Suprapubic skin (tissue), 4 donors: ENCODE data around the gene ZNF441. TPM values are rescaled to one million over a fixed set of nuclear protein-coding genes. Genes with fewer than 3 reads are reported as not detected.

Source experiments
- DNase-seq, 2 donors: peaks; one replicate each; pipeline ENCODE4 v3.0.0-alpha.2; 2019; ENCODE audit warnings: low spot score in 2 of 2
- H3K27ac ChIP-seq: fragments of 200-600 bp; sonication (generic); one replicate; pipeline ENCODE4 v1.5.1; 2019
- H3K27me3 ChIP-seq: fragments of 200-600 bp; sonication (generic); one replicate; pipeline ENCODE4 v1.5.1; 2019
- H3K36me3 ChIP-seq: fragments of 200-600 bp; sonication (generic); one replicate; pipeline ENCODE4 v1.5.1; 2019
- H3K4me1 ChIP-seq: fragments of 200-600 bp; sonication (generic); one replicate; pipeline ENCODE4 v1.5.1; 2019
- H3K4me3 ChIP-seq: fragments of 200-600 bp; sonication (generic); one replicate; pipeline ENCODE4 v1.5.1; 2019; ENCODE audit warnings: mild to moderate bottlenecking
- H3K9me3 ChIP-seq: fragments of 200-600 bp; sonication (generic); one replicate; pipeline ENCODE4 v1.5.1; 2019
- EP300 ChIP-seq: sonication (generic); formaldehyde crosslinking; IDR thresholded peaks from one replicate; pipeline ENCODE4 v1.6.1; 2017; ENCODE audit warnings: antibody characterized with exemption
- POLR2A ChIP-seq, 2 donors: fragments of 450-650 bp; IDR thresholded peaks; one replicate each; pipeline ENCODE4 v1.6.1; 2017; ENCODE audit warnings: antibody characterized with exemption in 2 of 2, mild to moderate bottlenecking in 2 of 2, moderate library complexity in 2 of 2
- POLR2AphosphoS5 ChIP-seq, 3 donors: sonication (generic); formaldehyde crosslinking; IDR thresholded peaks; one replicate each; pipeline ENCODE4 v1.6.1; 2017; ENCODE audit warnings: antibody characterized with exemption in 3 of 3
- WGBS: methylation state at CpG from one replicate; pipeline ENCODE4 v1.1.5; 2018; 5-methylcytosine and 5-hydroxymethylcytosine counted together
- total RNA-seq, 4 donors: library from RNA; depleted of rRNA; stranded (reverse); fragments of >200 nt; gene quantifications; one replicate each; pipeline ENCODE4 v1.1.0, GENCODE V29; 2016
- TF ChIP-seq, protein P1 (sequence below), 2 donors: fragments of 200-600 bp in 1 of 2; fragments of 450-650 bp in 1 of 2; sonication (generic) in 1 of 2; IDR thresholded peaks; one replicate each; pipeline ENCODE4 v1.5.1; 2016 to 2019; ENCODE audit warnings: antibody characterized with exemption in 2 of 2, mild to moderate bottlenecking in 1 of 2, moderate library complexity in 1 of 2

Gene ZNF441
- total RNA-seq, result 1 to 10 TPM; 1.7 to 7.5 (median 3.9) TPM

DNA sequence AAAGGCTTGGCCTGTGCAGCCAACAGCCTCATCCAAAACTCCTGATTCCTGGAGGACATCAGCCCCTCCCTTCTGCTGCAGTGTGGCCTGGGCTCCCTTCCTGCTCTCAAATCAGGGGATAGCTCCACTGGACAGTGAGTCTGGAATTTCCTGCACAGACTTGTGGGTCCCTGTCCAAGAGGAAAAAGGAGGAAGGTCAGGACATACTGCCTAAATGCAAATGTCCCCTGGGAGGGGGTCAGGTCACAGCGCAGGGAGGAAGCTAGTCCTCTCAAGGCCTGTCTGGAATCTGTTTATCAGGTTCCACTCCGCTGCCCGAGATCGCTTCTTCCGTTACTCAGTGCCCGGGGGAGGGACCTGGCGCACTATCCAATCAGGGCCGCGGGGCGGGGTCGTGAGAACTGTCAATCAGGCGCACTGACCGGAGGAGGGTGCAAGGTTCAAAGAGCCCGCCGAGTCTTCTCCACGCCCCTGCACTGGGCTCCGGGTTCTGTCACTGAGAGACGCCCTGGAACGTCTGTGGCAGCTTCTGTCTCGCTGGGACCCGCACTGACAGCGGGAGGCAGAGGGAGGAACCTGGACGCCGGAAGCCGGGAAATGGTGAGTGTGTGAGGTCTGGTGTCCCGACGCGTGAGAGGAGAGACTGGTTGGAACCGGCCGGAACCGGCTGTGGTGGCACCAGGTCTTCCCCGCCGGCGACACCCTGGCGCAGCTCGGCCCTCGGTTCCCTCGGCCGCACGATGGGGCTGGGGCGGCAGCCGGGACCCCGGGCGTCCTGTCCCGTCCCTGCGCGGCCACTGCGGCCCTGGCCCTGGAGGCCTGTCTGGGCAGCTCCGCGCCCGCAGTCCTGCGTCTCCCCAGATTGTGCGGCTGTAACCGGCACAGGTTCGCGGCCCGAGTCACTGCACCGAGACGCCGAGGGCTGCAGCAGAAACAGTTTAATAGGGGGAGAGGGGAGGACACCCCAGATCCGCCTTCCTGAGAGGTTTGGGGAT, at the start of gene ZNF441:
ZNF441 (plus strand) TSS at position 404 of the 995 bp plus-strand sequence; CDS start at position 598, 194 bp downstream.
- no peaks in the 10 kb centered on the region for H3K27me3 ChIP-seq
- no peaks in the 10 kb centered on the region for H3K36me3 ChIP-seq
- TF ChIP-seq, protein P1, sequence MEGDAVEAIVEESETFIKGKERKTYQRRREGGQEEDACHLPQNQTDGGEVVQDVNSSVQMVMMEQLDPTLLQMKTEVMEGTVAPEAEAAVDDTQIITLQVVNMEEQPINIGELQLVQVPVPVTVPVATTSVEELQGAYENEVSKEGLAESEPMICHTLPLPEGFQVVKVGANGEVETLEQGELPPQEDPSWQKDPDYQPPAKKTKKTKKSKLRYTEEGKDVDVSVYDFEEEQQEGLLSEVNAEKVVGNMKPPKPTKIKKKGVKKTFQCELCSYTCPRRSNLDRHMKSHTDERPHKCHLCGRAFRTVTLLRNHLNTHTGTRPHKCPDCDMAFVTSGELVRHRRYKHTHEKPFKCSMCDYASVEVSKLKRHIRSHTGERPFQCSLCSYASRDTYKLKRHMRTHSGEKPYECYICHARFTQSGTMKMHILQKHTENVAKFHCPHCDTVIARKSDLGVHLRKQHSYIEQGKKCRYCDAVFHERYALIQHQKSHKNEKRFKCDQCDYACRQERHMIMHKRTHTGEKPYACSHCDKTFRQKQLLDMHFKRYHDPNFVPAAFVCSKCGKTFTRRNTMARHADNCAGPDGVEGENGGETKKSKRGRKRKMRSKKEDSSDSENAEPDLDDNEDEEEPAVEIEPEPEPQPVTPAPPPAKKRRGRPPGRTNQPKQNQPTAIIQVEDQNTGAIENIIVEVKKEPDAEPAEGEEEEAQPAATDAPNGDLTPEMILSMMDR (IDR thresholded peaks at IDR 0.05), result no peak
- peak in 1 of 2 donors; percentile 29 for TF ChIP-seq POLR2A (IDR thresholded peaks at IDR 0.05)
- TF ChIP-seq EP300, result no peak
- peak in 1 of 3 donors; percentile 64 for TF ChIP-seq POLR2AphosphoS5 (IDR thresholded peaks at IDR 0.05)
- peak within 1 kb of the TSS; percentile 88 for H3K4me3 ChIP-seq
- peak; percentile 99 for DNase-seq
- 0% methylated on average over 6 of the region's 61 CpGs for WGBS
- H3K9me3 ChIP-seq, result peaks cover 10% of the 10 kb centered on the region
- peaks cover 22% of the 10 kb centered on the region for H3K4me1 ChIP-seq
- peak within 1 kb of the TSS; percentile 90 for H3K27ac ChIP-seq

DNA sequence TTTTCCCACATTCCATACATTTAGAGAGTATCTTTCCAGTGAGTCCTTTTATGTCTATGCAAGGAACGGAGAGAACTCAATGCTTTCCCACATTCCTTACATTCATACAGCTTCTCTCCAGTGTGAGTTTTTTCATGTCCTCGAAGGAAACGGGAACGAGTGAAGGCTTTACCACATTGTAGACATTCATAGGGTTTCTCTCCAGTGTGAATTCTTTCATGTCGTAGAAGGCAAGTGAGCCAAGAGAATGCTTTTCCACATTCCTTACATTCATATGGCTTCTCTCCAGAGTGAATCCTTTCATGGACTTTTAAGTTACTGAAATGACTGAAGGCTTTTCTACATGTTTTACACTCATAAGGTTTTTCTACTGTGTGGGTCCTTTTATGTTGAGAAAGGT, 45.1 kb upstream of the ZNF441 start:
- peaks cover 23% of the 10 kb centered on the region for H3K9me3 ChIP-seq
- no peak overlapping the region for H3K4me3 ChIP-seq
- H3K27me3 ChIP-seq, result no peaks in the 10 kb centered on the region
- DNase-seq, result no peak
- no peak overlapping the region for H3K27ac ChIP-seq
- H3K4me1 ChIP-seq, result no peaks in the 10 kb centered on the region
- TF ChIP-seq POLR2AphosphoS5 (IDR thresholded peaks at IDR 0.05) (no peak), POLR2A (IDR thresholded peaks at IDR 0.05) (no peak), EP300 (no peak)
- TF ChIP-seq, protein P1 (IDR thresholded peaks at IDR 0.05), result no peak
- H3K36me3 ChIP-seq, result peaks cover 49% of the 10 kb centered on the region
- WGBS, result 81% methylated on average over 5 of the region's 5 CpGs

DNA sequence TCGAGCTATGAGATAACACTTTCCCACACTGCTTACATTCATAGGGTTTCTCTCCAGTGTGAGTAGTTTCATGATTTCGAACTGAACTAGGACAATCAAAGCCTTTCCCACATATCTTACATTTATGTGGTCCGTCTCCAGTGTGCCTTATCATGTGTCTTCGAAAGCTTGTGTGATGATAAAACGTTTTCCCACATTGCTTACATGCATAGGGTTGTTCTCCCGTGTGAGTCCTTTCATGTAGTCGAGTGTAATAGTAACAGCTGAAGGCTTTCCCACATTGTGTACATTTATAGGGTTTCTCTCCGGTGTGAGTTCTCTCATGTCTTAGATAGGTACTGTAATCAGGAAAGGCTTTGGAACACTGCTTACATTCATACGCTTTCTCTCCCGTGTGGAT, 44.4 kb upstream of the ZNF441 start:
- WGBS, result 97% methylated on average over 10 of the region's 10 CpGs
- Histone ChIP-seq H3K4me1 (no peaks in the 10 kb centered on the region), H3K9me3 (peaks cover 23% of the 10 kb centered on the region), H3K4me3 (no peak overlapping the region), H3K27ac (no peak overlapping the region), H3K27me3 (no peaks in the 10 kb centered on the region), H3K36me3 (peaks cover 49% of the 10 kb centered on the region)
- no peak for DNase-seq
- no peak for TF ChIP-seq EP300
- no peak for TF ChIP-seq POLR2AphosphoS5 (IDR thresholded peaks at IDR 0.05)
- TF ChIP-seq, protein P1 (IDR thresholded peaks at IDR 0.05), result no peak
- no peak for TF ChIP-seq POLR2A (IDR thresholded peaks at IDR 0.05)

DNA sequence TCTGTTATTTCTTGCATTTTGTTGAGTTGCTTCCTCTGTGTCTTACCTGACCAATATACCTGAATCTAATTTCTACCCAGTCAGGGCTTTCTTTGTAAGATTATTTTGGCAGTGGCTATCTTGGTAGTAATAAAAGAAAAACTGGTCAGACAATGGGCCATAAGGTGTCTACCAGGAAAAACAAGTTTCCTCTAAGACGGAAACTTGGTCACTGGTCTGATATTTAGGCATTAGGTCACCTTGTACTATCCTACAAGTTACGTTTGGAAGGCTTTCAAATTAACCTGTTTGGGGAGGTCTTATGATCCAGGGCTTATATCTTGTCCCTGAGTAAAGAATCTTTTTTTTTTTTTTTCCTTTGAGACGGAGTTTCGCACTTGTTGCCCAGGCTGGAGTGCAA, 37.2 kb upstream of the ZNF441 start:
- Histone ChIP-seq H3K4me3 (no peak overlapping the region), H3K9me3 (no peaks in the 10 kb centered on the region), H3K36me3 (peaks cover 13% of the 10 kb centered on the region), H3K27me3 (no peaks in the 10 kb centered on the region), H3K4me1 (no peaks in the 10 kb centered on the region), H3K27ac (peak overlapping the region; percentile 42)
- no peak for DNase-seq
- TF ChIP-seq EP300 (no peak), POLR2A (IDR thresholded peaks at IDR 0.05) (no peak), POLR2AphosphoS5 (IDR thresholded peaks at IDR 0.05) (no peak)
- TF ChIP-seq, protein P1 (IDR thresholded peaks at IDR 0.05), result no peak
- 87% methylated on average over 4 of the region's 4 CpGs for WGBS

DNA sequence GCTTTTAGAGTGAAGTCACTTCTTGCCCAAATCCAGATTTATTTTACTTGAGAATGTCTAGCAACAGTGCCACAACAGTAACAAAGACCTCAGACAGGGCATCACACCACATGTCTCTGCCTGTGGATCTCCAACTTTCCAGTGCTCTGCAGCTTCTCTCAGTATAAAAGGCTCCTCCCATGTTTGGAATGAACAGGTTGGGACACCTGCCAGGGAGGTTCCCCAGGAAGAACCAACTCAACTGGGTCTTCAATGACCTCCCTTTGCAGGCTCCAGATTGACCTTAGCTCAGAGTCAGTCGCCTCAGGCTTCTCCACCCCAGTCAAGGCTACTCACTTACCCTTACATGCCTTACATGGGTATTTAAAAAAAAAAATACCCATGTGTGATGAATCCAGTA, 31.4 kb upstream of the ZNF441 start:
- no peak overlapping the region for H3K27ac ChIP-seq
- peaks cover 35% of the 10 kb centered on the region for H3K4me1 ChIP-seq
- WGBS, result 55% methylated on average over 1 of the region's 1 CpG
- H3K4me3 ChIP-seq, result no peak overlapping the region
- TF ChIP-seq, protein P1 (IDR thresholded peaks at IDR 0.05), result no peak
- TF ChIP-seq POLR2AphosphoS5 (IDR thresholded peaks at IDR 0.05) (no peak), EP300 (no peak), POLR2A (IDR thresholded peaks at IDR 0.05) (no peak)
- no peaks in the 10 kb centered on the region for H3K36me3 ChIP-seq
- no peaks in the 10 kb centered on the region for H3K27me3 ChIP-seq
- no peak for DNase-seq
- H3K9me3 ChIP-seq, result no peaks in the 10 kb centered on the region
